GM12801 (cell line): ENCODE measurements around the gene IL17RD.

Source experiments
- CTCF ChIP-seq: IDR thresholded peaks from one replicate; pipeline ENCODE4 v1.5.1; 2011; ENCODE audit warnings: control low read depth; ENCODE audit not compliant: insufficient read length; ENCODE audit errors: extremely low read depth

IL17RD gene

DNA sequence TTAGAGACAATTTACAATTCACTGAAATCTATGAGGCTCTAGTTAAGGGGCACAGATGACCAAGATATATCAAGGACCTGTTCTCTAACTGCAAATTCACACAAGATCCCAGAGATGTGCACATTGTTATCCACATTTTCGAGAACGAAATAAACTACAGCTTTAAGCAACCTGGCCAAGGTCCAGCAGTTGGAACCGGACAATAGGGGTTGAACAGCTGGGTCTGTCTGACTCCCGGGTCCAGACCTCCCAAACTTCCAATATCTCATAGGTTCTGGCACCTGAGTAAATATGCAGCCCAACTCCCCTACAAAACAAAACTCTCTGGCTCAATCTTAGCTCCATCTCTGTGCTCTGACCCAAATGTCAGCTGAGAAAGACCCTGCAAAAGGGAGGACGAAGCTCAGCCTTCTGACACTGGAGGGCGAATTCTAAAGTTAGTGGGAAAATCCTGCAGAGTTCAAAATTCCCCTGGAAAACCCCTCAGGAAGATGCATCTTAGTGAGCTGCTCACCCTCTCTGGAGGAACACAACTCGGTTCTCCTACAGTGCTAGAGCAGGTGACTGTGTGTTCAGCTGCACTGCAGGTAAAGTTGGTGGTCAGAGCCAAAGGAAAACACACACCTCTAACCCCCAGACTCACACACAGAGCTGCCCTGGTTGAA lies 118.9 kb downstream of the IL17RD start:
- no peak for TF ChIP-seq CTCF

- TF ChIP-seq CTCF: no peak
Observed at GRCh38 chr3:57043518-57043917, 121.6 kb downstream of the IL17RD start.

GRCh38 chr3:57041674-57042073 lies 123.5 kb downstream of the IL17RD start:
- TF ChIP-seq CTCF: no peak
